CD4-positive, alpha-beta memory T cell (primary cell): Measurements from ENCODE around the gene MSMP. TPM values are rescaled to one million over a fixed set of nuclear protein-coding genes. Genes with fewer than 3 reads are reported as not detected.

Experiments used
- CTCF ChIA-PET: fragments of 350-600 bp; sonication (Branson Sonifier 250); formaldehyde crosslinking; loops from one replicate; lab custom pipeline; 2021; ENCODE audit warnings: inconsistent platforms; ENCODE audit not compliant: partially characterized antibody; lab: Charles Lee
- POLR2A ChIA-PET: fragments of 350-600 bp; sonication (Branson Sonifier 250); formaldehyde crosslinking; loops from one replicate; lab custom pipeline; 2021; ENCODE audit not compliant: partially characterized antibody; lab: Charles Lee
- DNase-seq, 5 donors: peaks; one replicate each; pipeline versions ENCODE4 v3.0.0 to v3.0.0-alpha.2; 2020 to 2022; ENCODE audit warnings: mixed read lengths in 1 of 5
- H3K27ac ChIP-seq: one replicate; pipeline ENCODE4 v1.7.0; 2013; ENCODE audit warnings: low read depth, low read length
- H3K27me3 ChIP-seq: 2 replicates; pipeline ENCODE4 v1.7.0; 2013; ENCODE audit warnings: mild to moderate bottlenecking, low read length, moderate library complexity; ENCODE audit not compliant: insufficient read depth
- H3K36me3 ChIP-seq: 2 replicates; pipeline ENCODE4 v1.7.0; 2013; ENCODE audit warnings: mild to moderate bottlenecking, low read length, moderate library complexity; ENCODE audit not compliant: insufficient read depth
- H3K4me1 ChIP-seq: 2 replicates; pipeline ENCODE4 v1.7.0; 2013; ENCODE audit warnings: mild to moderate bottlenecking, low read length, moderate library complexity; ENCODE audit not compliant: insufficient read depth
- H3K4me3 ChIP-seq, 2 donors: one replicate each; pipeline ENCODE4 v1.7.0; 2013; ENCODE audit warnings: low read length in 2 of 2, mild to moderate bottlenecking in 1 of 2
- H3K9me3 ChIP-seq, 2 donors: one replicate each; pipeline ENCODE4 v1.7.0; 2013; ENCODE audit warnings: low read length in 2 of 2, control low read depth in 1 of 2; ENCODE audit not compliant: control insufficient read depth in 1 of 2
- H3K27ac Mint-ChIP-seq, 7 donors: one replicate each; pipeline ENCODE4 v1.8.0; 2020 to 2021; ENCODE audit warnings: mixed read lengths in 7 of 7, mild to moderate bottlenecking in 6 of 7, inconsistent platforms in 3 of 7, moderate library complexity in 3 of 7
- H3K27me3 Mint-ChIP-seq, 2 donors: one replicate each; pipeline ENCODE4 v1.8.0; 2020 to 2021; ENCODE audit warnings: mixed read lengths in 2 of 2
- H3K36me3 Mint-ChIP-seq, 2 donors: one replicate each; pipeline ENCODE4 v1.8.0; 2020 to 2021; ENCODE audit warnings: mixed read lengths in 2 of 2, inconsistent platforms in 1 of 2, mild to moderate bottlenecking in 1 of 2
- H3K4me1 Mint-ChIP-seq, 4 donors: one replicate each; pipeline ENCODE4 v1.8.0; 2020 to 2021; ENCODE audit warnings: mixed read lengths in 4 of 4, mild to moderate bottlenecking in 1 of 4
- H3K4me3 Mint-ChIP-seq, 8 donors: one replicate each; pipeline ENCODE4 v1.8.0; 2020 to 2021; ENCODE audit warnings: mixed read lengths in 8 of 8, mild to moderate bottlenecking in 7 of 8, moderate library complexity in 6 of 8, inconsistent platforms in 3 of 8
- H3K9me3 Mint-ChIP-seq, 8 donors: one replicate each; pipeline ENCODE4 v1.8.0; 2020 to 2021; ENCODE audit warnings: mixed read lengths in 8 of 8, mild to moderate bottlenecking in 5 of 8, inconsistent platforms in 3 of 8, moderate library complexity in 1 of 8
- intact Hi-C: fragments of 100-400 bp; cut with micrococcal nuclease; formaldehyde crosslinking; loops from one replicate; pipeline ENCODE4 v1.15.1; 2023
- polyA plus RNA-seq, 2 donors: library from polyadenylated mRNA; unstranded; fragments of 300-500 nt; fragmentation: Illumina TruSeq; gene quantifications; one replicate each; pipeline ENCODE4 v1.2.3, GENCODE V29; 2021
- total RNA-seq, 2 experiments: library from RNA; stranded (reverse); gene quantifications; one replicate each; pipeline ENCODE4 v1.2.3, GENCODE V29; 2021

Gene MSMP
- total and polyA plus RNA-seq, 4 experiments from 2014 or later, result 1.2 TPM; not detected in 3

- Mint-ChIP-seq H3K36me3 (peaks cover 29 to 36% of the 10 kb centered on the region in 2 donors), H3K4me3 (no peak overlapping the region), H3K9me3 (peaks cover 0 to 3% (median 0%) of the 10 kb centered on the region in 8 donors), H3K27ac (peak overlapping the region in 1 of 7 donors; percentile 36), H3K4me1 (peaks cover 6 to 12% (median 10%) of the 10 kb centered on the region in 4 donors), H3K27me3 (no peaks in the 10 kb centered on the region)
- Histone ChIP-seq H3K9me3 (no peaks in the 10 kb centered on the region), H3K27ac (no peak overlapping the region), H3K36me3 (peaks cover 6% of the 10 kb centered on the region), H3K4me1 (no peaks in the 10 kb centered on the region), H3K4me3 (no peak overlapping the region), H3K27me3 (no peaks in the 10 kb centered on the region)
- ChIA-PET POLR2A (interaction anchor here (1.2 to 1.5 kb wide), 4 partner anchors 37 to 142 kb away, joined by 3 to 7 read pairs (median 4); partner anchors contain the start of gene FAM221B), CTCF (interaction anchor here (0.6 to 4.0 kb wide), 33 partner anchors 7 to 234 kb away, joined by 3 to 108 read pairs (median 5); partner anchors contain the start of genes FAM221B, HRCT1, SPAG8 and TMEM8B)
- intact Hi-C loops, result no loop called here
- DNase-seq, result no peak
Measured at GRCh38 chr9:35789541-35789940, 35.5 kb upstream of the MSMP start.

GRCh38 chr9:35783418-35783817, 29.3 kb upstream of the MSMP start:
- H3K27ac ChIP-seq, result no peak overlapping the region
- no peak for DNase-seq
- no peaks in the 10 kb centered on the region for H3K4me1 ChIP-seq
- Mint-ChIP-seq H3K4me1 (peaks cover 0 to 3% (median 3%) of the 10 kb centered on the region in 4 donors), H3K27me3 (no peaks in the 10 kb centered on the region), H3K4me3 (no peak overlapping the region), H3K9me3 (peaks cover 0 to 2% (median 0%) of the 10 kb centered on the region in 8 donors), H3K36me3 (peaks cover 43 to 48% of the 10 kb centered on the region in 2 donors), H3K27ac (no peak overlapping the region)
- POLR2A ChIA-PET, result interaction anchor here (0.7 kb wide), 1 partner anchor 408 kb away, joined by 3 read pairs; no protein-coding TSS in a partner anchor
- intact Hi-C loops, result no loop called here
- peaks cover 13% of the 10 kb centered on the region for H3K36me3 ChIP-seq
- no peaks in the 10 kb centered on the region for H3K9me3 ChIP-seq
- CTCF ChIA-PET, result no interaction called here
- H3K4me3 ChIP-seq, result no peak overlapping the region
- no peaks in the 10 kb centered on the region for H3K27me3 ChIP-seq

DNA sequence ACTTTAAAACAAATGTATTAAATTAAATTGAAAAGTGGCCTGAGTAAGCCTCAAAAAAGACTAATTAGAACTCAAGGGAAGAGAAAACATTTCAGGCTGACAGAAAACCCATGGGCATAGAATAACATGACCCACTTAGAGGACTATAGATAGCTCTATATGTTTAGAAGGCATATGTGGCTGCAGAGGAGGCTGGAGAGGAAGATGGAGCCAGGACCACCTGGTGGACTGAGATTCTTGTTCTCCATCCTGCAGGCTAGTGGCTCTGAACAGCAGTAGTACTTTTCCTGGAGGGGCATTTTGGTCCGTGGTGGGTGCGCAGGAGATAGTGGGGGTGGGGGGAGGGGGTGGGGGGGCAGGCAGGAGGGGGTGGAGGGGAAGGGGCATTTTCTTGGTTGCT, 27.0 kb upstream of the MSMP start:
- H3K9me3 Mint-ChIP-seq, result peaks cover 0 to 2% (median 0%) of the 10 kb centered on the region in 8 donors
- Histone ChIP-seq H3K9me3 (no peaks in the 10 kb centered on the region), H3K27ac (no peak overlapping the region), H3K36me3 (peaks cover 6% of the 10 kb centered on the region), H3K27me3 (no peaks in the 10 kb centered on the region), H3K4me1 (no peaks in the 10 kb centered on the region), H3K4me3 (no peak overlapping the region)
- H3K27ac Mint-ChIP-seq, result no peak overlapping the region
- ChIA-PET CTCF (interaction anchor here (1.2 kb wide), 1 partner anchor 9 kb away, joined by 6 read pairs; no protein-coding TSS in a partner anchor), POLR2A (no interaction called here)
- peaks cover 0 to 5% (median 3%) of the 10 kb centered on the region in 4 donors for H3K4me1 Mint-ChIP-seq
- no peaks in the 10 kb centered on the region for H3K27me3 Mint-ChIP-seq
- no peak for DNase-seq
- intact Hi-C loops, result no loop called here
- H3K36me3 Mint-ChIP-seq, result peaks cover 33 to 36% of the 10 kb centered on the region in 2 donors
- H3K4me3 Mint-ChIP-seq, result no peak overlapping the region

DNA sequence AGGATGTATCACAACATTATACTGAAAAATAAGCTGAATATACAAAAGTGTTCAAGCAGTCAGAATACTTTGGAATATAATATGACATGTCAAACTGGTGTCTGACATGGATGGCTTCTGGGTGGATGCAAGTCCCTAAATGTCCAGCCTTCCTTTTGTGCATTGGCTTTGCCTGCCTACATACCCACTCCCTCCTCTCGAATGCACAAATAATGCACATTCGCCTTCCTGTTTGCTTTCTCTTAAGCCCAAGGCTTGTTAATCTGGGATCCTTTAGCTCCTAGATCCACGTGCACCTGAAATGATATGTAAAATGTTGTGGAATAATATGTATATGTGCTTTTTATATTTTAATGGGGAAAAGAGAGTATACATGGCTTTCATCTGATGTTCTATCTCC, 24.4 kb upstream of the MSMP start:
- intact Hi-C loops, result no loop called here
- no peak overlapping the region for H3K27ac Mint-ChIP-seq
- DNase-seq, result no peak
- Histone ChIP-seq H3K9me3 (no peaks in the 10 kb centered on the region), H3K27me3 (no peaks in the 10 kb centered on the region), H3K4me1 (no peaks in the 10 kb centered on the region), H3K4me3 (no peak overlapping the region), H3K36me3 (peaks cover 3% of the 10 kb centered on the region), H3K27ac (no peak overlapping the region)
- no peaks in the 10 kb centered on the region for H3K27me3 Mint-ChIP-seq
- ChIA-PET CTCF (interaction anchor here (2.2 kb wide), 1 partner anchor 12 kb away, joined by 11 read pairs; no protein-coding TSS in a partner anchor), POLR2A (no interaction called here)
- H3K4me1 Mint-ChIP-seq, result peaks cover 0 to 5% (median 4%) of the 10 kb centered on the region in 4 donors
- peaks cover 0 to 2% (median 0%) of the 10 kb centered on the region in 8 donors for H3K9me3 Mint-ChIP-seq
- no peak overlapping the region for H3K4me3 Mint-ChIP-seq
- H3K36me3 Mint-ChIP-seq, result peaks cover 15 to 19% of the 10 kb centered on the region in 2 donors

DNA sequence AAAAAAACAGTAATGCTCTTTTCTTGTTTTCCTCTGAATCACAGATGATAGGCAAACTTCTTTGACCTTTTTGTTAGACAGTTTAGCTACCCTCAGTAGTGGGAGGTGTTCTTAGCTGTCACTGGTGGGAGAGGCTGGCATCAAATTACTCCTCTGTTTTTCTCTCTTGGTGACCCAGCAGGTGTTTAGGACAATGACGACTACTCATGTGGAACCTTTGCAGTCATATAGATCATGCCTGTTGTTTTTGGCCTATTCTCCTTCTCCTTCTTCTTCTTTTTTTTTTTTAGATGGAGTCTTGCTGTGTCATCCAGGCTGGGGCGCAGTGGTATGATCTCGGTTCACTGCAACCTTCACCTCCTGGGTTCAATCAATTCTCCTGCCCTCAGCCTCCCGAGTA, 21.9 kb upstream of the MSMP start:
- no peak overlapping the region for H3K4me3 Mint-ChIP-seq
- peak overlapping the region in 1 of 7 donors; percentile 70 for H3K27ac Mint-ChIP-seq
- ChIA-PET POLR2A (no interaction called here), CTCF (interaction anchor here (1.0 to 2.1 kb wide), 4 partner anchors 14 to 82 kb away, joined by 3 to 5 read pairs (median 4); no protein-coding TSS in a partner anchor)
- no peak for DNase-seq
- H3K36me3 Mint-ChIP-seq, result peaks cover 11 to 16% of the 10 kb centered on the region in 2 donors
- Histone ChIP-seq H3K4me1 (no peaks in the 10 kb centered on the region), H3K27me3 (no peaks in the 10 kb centered on the region), H3K27ac (no peak overlapping the region), H3K4me3 (no peak overlapping the region), H3K36me3 (no peaks in the 10 kb centered on the region), H3K9me3 (no peaks in the 10 kb centered on the region)
- no peaks in the 10 kb centered on the region for H3K27me3 Mint-ChIP-seq
- H3K4me1 Mint-ChIP-seq, result peaks cover 0 to 5% (median 4%) of the 10 kb centered on the region in 4 donors
- H3K9me3 Mint-ChIP-seq, result no peaks in the 10 kb centered on the region
- intact Hi-C loops, result no loop called here

GRCh38 chr9:35774907-35775635, 21.0 kb upstream of the MSMP start:
- POLR2A ChIA-PET, result no interaction called here
- DNase-seq, result no peak

GRCh38 chr9:35771943-35772342, 17.9 kb upstream of the MSMP start:
- peaks cover 0 to 2% of the 10 kb centered on the region in 2 donors for H3K36me3 Mint-ChIP-seq
- H3K9me3 ChIP-seq, result no peaks in the 10 kb centered on the region

More at GRCh38 chr9:35774907-35775635, 21.0 kb upstream of the MSMP start:
- H3K27me3 Mint-ChIP-seq, result no peaks in the 10 kb centered on the region
- CTCF ChIA-PET, result interaction anchor here (0.7 to 2.1 kb wide), 6 partner anchors 15 to 108 kb away, joined by 3 to 5 read pairs (median 4); no protein-coding TSS in a partner anchor
- H3K36me3 Mint-ChIP-seq, result peaks cover 5 to 11% of the 10 kb centered on the region in 2 donors
- H3K36me3 ChIP-seq, result no peaks in the 10 kb centered on the region
- no peak overlapping the region for H3K4me3 ChIP-seq
- no peaks in the 10 kb centered on the region for H3K27me3 ChIP-seq
- no peaks in the 10 kb centered on the region for H3K9me3 ChIP-seq
- peak overlapping the region in 1 of 8 donors; percentile 18 for H3K4me3 Mint-ChIP-seq
- H3K27ac Mint-ChIP-seq, result peak overlapping the region in 3 of 7 donors; percentile 62 to 72 (median 69)
- peaks cover 0 to 5% (median 3%) of the 10 kb centered on the region in 4 donors for H3K4me1 Mint-ChIP-seq
- no peaks in the 10 kb centered on the region for H3K9me3 Mint-ChIP-seq
- H3K27ac ChIP-seq, result no peak overlapping the region
- H3K4me1 ChIP-seq, result peaks cover 3% of the 10 kb centered on the region
- intact Hi-C loops, result no loop called here

More at GRCh38 chr9:35771943-35772342, 17.9 kb upstream of the MSMP start:
- CTCF ChIA-PET, result interaction anchor here (0.9 to 3.8 kb wide), 6 partner anchors 15 to 131 kb away, joined by 3 to 25 read pairs (median 3); partner anchors contain the start of gene ARHGEF39
- intact Hi-C loops, result no loop called here
- Mint-ChIP-seq H3K27ac (no peak overlapping the region), H3K9me3 (no peaks in the 10 kb centered on the region), H3K4me3 (no peak overlapping the region), H3K4me1 (peaks cover 0 to 10% (median 6%) of the 10 kb centered on the region in 4 donors), H3K27me3 (no peaks in the 10 kb centered on the region)
- POLR2A ChIA-PET, result no interaction called here
- Histone ChIP-seq H3K27ac (no peak overlapping the region), H3K36me3 (no peaks in the 10 kb centered on the region), H3K4me1 (peaks cover 3% of the 10 kb centered on the region), H3K27me3 (no peaks in the 10 kb centered on the region), H3K4me3 (no peak overlapping the region)
- no peak for DNase-seq
